Parietal lobe (tissue), 1 donor: ENCODE data around the gene SLC4A8. TPM values are rescaled to one million over a fixed set of nuclear protein-coding genes. Genes with fewer than 3 reads are reported as not detected.

Experiments
- total RNA-seq: library from RNA; depleted of rRNA; stranded (reverse); fragments of >200 nt; gene quantifications from one replicate; pipeline ENCODE4 v1.2.3, GENCODE V29; 2014

The SLC4A8 gene
- total RNA-seq, result 66.7 TPM

GRCh38 chr12:51424662-51425539 is at the start of gene SLC4A8:
Gene SLC4A8, plus strand, starts transcription at chr12:51424831. Its CDS starts 157 bp downstream, at chr12:51424988.

GRCh38 chr12:51391283-51392123 is 33.1 kb upstream of the SLC4A8 start, which contains the start of gene GALNT6:
Gene GALNT6, minus strand, starts transcription at chr12:51391406. Its CDS starts 11,625 bp downstream, at chr12:51379781.

Other genes starting within 250 kb of the SLC4A8 start
- 31.9 TPM for gene POU6F1, start 206.8 kb upstream of the SLC4A8 start, total RNA-seq
- gene DAZAP2, start 186.0 kb upstream of the SLC4A8 start, total RNA-seq, result 80.1 TPM
- 1.6 TPM for gene SMAGP, start 154.4 kb upstream of the SLC4A8 start, total RNA-seq
- 0.63 TPM for gene BIN2, start 100.7 kb upstream of the SLC4A8 start, total RNA-seq
- not detected for gene CELA1, start 78.2 kb upstream of the SLC4A8 start, total RNA-seq
- gene GALNT6, start 33.4 kb upstream of the SLC4A8 start, total RNA-seq, result not detected
- 134 TPM for gene SCN8A, start 166.4 kb downstream of the SLC4A8 start, total RNA-seq